GM19351 (cell line): ENCODE measurements around the gene PWWP2B.
"Not testable (repeated sequence)": the region's sequence is repeated elsewhere in the genome, so short reads cannot be mapped to it uniquely, and the experiment has no call there.

Source experiments
- ATAC-seq: cut with Tn5 transposase; IDR thresholded peaks from one replicate; pipeline ENCODE4 v1.9.1; 2021; ENCODE audit warnings: mild to moderate bottlenecking, moderate library complexity; ENCODE audit not compliant: unreplicated experiment

PWWP2B gene

DNA sequence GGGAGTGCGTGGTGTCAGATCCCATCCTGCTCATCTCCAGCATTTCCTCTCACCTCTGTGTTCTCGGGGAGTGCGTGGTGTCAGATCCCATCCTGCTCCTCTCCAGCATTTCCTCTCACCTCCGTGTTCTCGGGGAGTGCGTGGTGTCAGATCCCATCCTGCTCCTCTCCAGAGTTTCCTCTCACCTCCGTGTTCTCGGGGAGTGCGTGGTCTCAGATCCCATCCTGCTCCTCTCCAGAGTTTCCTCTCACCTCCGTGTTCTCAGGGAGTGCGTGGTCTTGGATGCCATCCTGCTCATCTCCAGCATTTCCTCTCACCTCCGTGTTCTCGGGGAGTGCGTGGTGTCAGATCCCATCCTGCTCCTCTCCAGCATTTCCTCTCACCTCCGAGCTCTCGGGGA, 18.0 kb upstream of the PWWP2B start:
- not testable (repeated sequence) for ATAC-seq

DNA sequence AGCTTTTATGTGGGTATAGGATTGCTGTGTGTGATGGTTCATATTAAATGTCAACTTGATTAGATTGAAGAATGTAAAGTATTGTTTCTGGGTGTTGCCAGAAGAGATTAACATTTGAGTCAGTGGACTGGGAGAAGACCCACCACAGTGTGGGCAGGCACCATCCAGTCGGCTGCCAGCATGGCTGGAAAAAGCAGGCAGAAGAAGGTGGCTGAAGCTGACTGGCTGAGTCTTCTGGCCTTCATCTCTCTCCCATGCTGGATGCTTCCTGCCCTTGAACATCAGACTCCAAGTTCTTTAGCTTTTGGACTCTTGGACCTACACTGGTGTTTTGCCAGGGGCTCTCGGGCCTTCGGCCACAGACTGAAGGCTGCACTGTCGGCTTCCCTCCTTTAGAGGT, 16.0 kb upstream of the PWWP2B start:
- ATAC-seq: not testable (repeated sequence)

DNA sequence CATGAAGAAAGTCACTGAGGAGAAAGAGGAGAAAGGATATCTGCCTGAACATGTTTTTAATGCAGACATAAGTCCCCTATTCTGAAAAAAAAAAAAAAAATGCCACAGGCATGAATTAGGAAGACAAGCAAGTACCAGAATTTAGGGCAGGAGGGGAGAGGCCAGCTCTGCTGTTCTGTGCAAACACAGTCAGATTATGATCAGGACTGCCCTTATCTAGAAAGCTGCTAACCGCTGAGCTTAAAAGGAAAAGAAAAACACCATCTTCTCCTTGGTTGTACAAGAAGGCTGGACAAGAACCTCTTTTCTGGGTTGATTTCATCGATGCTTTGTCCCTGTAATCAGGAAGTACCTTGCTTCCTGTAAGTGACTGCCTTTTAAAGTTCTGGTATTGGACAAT, 15.3 kb upstream of the PWWP2B start:
- no peak for ATAC-seq

GRCh38 chr10:132382231-132382922, 14.6 kb upstream of the PWWP2B start:
- no peak for ATAC-seq

DNA sequence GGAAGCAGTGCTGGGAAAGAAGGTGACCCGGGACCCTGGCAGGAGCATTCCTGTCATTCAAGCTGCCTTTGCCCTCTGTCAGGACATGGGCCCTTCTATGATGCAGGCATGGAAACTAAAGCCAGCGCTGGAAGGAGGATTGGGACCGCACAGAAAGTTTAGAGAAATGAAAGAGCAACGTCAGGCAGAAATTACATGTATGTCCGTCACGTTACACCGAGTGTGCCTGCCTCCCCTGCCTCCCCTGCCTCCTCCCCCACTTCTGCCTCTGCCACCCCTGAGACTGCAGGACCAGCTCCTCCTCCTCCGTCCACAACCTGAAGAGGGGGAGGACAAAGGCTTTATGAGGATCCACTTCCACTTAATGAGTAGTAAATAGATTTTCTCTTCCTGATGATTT, 13.9 kb upstream of the PWWP2B start:
- ATAC-seq: no peak

DNA sequence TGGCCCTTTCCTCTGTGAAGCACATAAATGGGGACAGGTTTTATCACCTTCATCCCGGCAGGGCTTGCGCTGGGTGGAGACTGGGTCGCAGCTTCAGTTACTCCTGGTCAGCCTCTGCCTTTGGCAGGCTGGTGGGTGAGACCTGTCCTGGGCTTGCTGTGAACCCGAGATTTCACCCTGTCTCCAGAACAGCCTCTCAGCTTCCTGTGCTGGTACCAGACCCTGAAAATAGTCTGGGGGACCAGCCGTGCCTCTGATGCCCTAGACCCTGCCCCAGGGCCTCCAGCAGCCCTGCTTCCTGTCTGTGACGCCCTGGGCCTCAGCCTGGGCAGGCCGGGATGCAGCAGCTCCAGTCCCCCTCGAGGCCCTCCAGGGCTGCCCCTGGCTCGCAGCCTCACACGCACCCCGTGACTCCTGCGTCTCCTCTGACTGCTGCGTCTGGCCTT, 13.2 kb upstream of the PWWP2B start:
- no peak for ATAC-seq

DNA sequence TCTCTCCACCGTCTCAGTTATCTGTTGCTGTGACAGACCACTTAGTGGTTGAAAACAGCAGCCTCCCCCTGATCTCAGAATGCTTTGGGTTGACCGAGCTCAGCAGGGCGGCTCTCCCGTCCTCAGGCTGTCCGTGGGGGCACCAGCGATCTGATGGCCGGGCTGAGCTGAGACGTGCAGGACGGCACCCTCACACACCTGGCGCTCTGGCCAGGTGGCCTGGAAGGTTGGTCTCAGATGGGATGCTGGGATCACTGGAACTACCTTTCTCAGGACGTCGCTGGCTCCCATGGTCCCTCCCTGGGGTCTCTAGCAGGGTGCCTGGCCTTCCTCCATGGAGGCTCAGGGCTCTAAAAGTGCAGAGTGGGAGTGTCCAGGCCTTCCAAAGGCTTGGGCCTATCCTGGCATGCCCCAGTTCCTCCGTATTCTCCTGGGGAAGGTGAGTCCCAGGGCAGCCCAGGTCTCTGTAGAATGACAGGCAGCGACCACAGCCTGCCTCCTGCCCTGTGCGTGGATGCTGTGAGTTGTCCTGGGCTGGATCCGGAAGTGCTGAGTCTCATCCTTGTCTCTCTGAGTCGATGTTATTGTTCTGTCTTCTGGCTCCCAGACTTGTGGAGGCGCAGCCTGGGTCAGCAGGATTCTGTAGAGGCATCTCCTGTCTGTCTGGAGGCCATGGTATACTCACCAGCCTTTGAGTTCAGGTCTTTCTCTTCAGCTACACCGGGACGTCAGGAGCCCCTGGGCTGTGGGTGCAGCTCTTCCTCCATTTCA, 12.2 kb upstream of the PWWP2B start:
- no peak for ATAC-seq

GRCh38 chr10:132385389-132385667, 11.7 kb upstream of the PWWP2B start:
- ATAC-seq: no peak

DNA sequence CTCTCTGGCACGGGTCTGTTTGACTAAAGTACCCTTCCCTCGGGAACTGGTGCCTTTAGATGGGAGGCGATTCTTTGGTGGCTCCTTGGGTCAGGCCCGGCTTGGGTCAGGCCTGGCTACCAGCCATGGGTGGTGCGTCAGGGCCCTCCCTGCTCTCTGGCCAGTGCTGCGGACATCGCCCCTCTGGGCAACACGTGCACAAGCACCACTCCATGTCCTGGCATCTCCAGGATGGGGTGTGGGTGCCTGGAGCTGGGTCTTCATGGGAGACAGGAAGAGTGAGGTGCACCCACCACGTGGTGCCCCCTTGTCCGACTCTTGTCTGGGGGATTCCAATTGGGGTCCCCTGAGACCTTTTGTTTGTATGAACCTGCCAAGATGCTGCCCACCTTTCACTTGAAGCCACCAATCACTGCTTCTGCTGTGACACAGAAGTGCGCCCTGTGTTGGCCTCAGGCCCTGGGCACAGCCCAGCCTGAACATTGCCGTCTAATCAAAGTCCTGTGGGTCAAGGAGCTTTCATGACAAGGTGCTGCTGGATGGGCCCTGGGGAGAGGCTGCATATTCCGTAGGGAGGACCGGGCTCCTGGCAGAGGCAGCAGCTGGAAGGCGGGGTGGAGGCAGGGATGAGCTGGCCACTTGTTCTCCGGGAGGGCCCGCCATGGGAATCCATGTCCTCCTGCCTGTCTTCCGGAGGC, 11.1 kb upstream of the PWWP2B start:
- no peak for ATAC-seq

DNA sequence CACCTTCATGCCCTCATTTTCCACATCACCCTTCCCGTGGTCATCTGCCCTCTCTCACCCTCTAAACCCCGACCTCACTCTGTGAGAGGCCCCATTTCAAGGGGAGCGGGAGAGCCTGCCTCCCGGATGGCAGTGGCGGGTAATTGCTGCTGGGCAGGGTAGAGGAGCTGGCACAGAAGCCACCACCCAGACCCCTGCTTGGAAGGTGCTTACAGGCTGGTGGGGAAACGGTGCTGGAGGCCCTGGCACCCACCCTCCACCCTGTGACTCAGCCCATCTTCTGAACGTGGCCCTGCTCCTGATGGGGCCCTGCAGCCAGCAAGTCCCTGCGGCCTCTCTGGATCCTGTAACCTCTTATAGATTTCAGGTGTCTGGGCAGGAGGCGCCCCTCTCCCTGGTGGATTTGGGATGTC, 10.6 kb upstream of the PWWP2B start:
- ATAC-seq: no peak

GRCh38 chr10:132386896-132387295, 10.1 kb upstream of the PWWP2B start:
- not testable (repeated sequence) for ATAC-seq

GRCh38 chr10:132387764-132388210, 9.2 kb upstream of the PWWP2B start:
- peak; percentile 69 for ATAC-seq

DNA sequence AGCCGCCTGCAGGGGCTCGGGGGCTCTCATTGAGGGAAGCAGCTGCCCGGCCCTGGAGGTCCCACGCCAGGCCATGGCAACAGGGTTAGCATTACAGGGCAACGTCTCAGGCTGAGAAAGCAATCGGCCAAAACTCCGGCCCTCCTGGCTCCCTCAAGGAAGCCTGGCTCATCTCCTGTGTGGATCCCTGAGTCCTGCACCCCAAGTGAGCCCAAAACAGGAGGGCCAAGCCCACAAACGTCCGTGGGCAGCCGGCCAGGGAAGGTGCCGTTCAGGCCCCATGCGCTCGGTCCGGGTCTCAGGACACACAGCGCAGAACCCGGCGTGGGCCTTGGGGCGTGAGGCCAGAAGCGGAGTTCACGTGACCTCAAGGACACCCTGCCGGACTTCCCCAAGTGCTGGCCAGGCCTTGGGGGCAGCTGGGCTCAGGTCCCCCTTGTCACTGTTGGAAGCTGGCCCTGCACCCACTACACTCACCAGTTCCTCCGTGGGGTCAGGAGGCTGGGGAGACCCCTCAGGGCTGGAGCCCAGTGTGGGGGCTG, 8.0 kb upstream of the PWWP2B start:
- no peak for ATAC-seq

DNA sequence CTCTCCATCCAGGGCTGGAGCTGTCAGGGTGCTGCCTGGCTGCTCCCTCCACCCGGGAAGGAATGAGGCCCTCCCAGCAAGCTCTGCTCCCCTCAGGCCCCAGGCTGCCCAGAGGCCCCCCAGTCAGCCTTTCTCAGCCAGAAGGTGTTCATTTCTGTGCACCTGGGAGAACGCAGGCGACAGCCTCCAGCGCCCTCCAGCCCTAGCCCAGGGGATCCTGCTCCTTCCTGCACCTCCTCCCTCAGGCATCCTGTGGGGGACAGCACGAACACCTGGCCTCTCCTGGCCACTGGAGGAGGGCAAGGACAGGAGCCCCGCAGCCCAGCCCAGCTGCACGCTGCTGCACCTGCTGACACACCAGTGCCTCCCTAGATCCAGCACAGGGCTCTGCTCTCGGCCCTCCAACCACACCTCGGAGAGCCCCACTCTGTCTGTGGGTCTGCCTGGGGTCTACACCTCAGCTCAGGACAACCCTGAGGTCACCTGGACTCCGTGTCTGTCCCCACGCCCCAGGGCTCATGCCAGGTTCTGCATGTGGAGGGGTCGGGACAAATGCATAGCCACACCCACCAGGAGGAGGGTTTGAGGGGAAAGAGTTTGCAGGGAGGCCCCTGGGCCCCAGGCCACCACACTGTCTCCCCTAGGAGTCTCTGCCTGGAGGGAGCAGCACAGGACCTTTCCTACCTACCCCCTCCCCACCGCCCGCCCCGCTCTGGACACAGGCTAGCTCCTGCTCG, 7.4 kb upstream of the PWWP2B start:
- no peak for ATAC-seq

- no peak for ATAC-seq
These were observed 6.7 kb upstream of the PWWP2B start for GRCh38 chr10:132390170-132390920.

DNA sequence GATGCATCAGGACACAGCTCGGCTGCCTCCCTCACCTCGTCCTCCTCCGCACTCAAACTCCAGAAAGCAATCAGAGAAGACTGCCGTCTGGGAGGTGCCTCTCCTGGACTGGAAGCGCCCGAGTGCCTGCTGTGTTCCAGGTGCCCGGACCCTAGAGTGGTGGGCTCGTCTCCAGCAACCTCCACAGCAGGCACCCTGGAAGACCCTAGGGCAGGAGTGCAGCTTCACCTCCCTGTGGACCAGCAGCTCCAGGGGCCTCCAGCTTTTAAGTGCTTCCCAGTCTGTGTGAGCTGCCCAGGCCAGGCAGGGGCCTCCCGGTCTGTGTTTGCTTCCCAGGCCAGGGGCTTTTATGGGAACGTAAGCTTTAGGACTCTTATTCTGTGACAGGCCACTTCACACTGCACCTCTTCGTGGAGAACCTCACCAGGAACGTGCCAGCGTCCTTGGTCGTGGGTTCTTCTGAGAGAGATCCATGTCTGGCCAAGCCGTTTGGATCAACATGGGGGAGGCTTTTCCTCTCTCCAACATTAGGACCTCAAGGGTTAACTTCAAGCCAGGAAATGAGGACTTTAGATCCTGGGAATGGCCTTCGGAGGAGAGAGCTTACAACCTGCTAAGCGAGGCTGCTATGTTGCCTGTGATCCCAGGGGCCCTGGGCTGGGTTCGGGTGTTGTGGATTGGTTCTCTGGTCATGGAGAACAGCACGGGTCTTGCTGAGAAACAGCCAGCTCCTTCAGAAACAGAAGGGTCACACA, 5.9 kb upstream of the PWWP2B start:
- no peak for ATAC-seq

DNA sequence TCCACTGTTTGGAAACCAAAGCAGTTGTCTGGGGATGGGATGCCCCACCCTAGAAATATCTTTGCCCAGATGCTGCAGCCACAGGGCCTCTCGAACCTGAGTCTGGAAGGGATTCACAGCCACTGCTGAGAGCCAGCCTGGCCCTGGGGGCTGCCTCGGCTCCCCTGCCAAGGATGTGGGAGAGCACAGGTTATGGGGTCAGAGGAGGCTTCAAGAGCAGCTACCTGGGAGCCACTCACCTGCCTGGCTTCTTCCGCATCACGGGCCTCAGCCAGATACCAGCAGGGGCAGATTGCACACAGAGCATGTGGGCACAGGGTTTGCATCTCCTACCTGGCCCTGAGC, 5.4 kb upstream of the PWWP2B start:
- no peak for ATAC-seq

GRCh38 chr10:132392184-132392800, 4.7 kb upstream of the PWWP2B start:
- ATAC-seq: no peak
